Measurements from ENCODE around the gene LMO2.

Gene LMO2

DNA sequence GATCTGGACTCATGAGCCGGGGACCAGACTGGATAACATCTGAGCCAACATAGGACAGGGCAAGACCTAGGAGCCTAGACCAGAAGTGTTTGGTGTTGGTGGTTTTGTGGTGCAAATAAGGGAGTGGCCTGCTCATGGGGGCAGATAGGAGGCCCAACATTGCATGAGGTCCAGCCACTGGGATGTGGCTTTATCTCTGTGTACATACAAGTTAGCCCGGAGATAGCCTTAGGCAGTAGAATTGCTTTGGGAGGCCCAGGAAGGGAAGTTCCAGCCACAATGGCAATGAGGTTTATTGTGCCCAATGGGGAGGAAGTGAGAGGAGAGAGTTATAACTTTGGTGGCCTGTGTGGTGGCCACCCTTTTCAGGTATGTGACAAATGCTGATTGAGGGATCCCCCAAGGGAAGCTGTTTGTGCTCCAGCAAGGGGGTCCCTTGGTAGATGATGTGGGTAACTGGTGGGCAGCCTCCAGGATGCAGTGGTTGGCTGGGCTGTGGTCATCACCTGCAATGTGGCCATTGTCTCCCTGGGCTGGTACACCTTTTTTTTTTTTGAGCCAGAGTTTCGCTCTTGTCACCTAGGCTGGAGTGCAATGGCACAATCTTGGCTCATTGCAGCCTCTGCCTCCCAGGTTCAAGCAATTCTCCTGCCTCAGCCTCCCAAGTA is 6.4 kb downstream of the LMO2 start:
- peak; percentile 96 for DNase-seq

DNA sequence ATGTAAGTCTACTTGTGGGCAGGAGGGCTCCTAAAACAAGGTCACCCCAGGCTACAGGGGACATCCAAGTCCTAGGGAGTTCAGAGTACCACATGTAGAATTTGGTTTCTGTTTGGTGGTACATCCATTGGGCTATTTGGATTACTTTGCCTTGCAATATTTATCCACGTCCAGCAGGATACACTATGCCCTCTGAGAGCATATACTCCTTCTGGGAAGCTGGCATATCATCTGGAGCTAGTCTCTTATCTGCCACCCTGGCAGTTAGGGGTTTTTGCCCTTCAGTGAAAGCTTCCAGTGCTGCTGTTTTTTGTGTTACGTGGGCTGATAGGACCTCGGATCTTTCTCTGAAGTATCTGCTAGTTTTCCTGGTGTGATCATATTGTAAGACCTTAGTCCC is 7.3 kb downstream of the LMO2 start:
- DNase-seq = no peak

GRCh38 chr11:33884035-33884434 is 7.8 kb downstream of the LMO2 start:
- DNase-seq = no peak

DNA sequence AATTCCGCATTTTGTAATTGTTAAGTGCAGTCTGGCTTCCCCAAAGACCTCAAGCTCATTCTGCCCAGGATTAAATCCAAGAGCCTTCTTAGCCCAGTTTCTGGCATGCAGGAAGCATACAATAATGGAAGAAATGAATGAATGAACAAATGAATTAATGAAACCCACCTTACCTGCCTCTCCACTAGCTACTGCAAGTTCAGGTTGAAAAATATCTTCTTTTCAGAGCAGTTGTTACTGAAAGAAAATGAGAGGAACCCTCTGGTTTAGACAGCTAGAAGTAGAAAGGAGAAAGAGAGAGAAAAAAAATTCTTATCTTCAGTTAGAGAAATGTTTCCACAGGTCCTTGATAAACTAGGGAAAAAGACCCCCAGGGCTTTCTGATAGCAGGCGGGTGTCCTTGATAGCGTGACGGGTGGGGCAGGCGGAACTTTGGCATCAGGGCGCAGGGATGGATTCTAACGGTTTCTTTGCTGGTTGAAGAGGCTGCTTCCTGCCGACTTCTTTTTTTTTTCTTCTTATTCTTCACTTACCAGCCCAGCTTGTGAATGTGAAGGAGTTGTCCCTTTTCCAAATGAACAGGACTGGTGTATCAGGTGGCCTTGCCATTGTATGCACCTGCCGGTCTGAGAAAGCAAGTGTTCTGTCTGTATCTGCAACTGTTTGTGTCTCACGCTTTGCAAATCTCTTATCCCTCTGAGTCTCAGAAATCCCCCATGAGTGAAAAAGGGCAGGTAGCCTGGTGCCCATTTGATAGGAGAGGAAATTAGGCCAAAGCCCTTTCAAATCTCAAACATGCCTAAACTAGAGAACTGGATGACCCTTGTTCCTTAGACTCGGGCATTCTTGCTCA is 10.0 kb downstream of the LMO2 start:
- no peak for DNase-seq

- DNase-seq = no peak
Observed at GRCh38 chr11:33880979-33881378, 10.9 kb downstream of the LMO2 start.

DNA sequence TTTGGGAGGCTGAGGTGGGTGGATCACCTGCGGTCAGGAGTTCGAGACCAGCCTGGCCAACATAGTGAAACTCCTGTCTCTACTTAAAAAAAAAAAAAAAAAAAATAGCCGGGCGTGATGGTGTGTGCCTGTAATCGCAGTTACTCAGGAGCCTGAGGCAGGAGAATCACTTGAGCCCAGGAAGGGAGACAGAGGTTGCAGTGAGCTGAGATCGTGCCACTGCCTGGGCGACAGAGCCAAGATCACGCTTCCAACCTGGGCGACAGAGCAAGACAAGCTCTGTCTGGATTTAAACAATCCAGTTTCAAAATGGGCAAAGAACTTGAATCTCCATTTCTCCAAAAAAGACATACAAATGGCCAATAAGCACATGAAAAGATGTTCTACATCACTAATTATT is 12.5 kb downstream of the LMO2 start:
- DNase-seq = no peak

DNA sequence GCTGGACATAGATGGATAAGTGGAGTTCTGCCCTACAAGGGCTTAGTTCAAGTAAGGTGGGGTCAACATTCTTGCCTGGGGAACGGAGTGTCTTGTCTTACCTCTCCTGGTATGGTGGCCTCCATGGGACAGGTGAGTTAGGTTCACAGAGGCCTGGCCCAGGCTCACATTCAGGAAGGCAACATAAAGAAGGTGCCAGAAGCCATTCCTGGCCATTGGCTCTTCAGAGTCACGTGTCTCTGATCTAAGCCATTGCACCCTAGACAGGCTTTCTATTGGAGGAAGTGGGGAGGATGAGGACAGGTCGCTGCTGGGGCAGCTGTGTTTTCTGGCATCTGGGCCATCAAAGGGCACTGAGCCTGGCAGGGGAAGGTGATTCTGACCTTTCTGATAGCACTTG is 14.8 kb downstream of the LMO2 start:
- no peak for DNase-seq

DNA sequence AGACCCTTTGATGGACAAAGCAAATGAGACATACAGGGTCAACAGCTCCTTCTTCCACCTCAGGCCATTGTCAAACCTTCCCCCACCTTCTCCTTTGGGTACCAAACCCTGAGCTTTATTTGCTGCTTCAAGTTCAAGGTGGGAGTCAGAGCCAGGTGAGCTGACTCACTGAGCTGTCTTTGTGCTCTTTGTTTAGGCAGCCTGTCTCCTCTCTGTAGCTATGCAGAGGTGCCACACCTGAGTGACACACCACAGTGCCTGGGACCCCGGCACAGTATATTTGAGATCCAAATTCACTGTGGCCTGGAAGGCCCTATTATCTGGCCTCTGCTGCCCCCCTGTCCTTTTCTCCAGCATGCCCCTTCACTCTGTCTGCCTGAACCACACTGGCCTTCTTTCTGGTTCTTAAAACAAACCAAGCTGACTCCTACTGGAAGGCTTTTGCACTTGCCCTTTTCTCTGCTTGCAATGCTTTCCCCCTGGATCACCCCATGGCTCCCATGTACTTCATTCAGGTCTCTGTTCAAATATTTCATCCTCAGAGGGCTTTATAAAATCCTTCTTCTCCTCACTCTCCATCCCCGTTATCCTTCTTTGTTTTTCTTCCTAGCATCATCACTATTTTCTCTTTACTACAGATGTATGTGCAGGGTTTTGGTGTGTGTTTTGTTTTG is 16.1 kb downstream of the LMO2 start:
- DNase-seq = no peak

DNA sequence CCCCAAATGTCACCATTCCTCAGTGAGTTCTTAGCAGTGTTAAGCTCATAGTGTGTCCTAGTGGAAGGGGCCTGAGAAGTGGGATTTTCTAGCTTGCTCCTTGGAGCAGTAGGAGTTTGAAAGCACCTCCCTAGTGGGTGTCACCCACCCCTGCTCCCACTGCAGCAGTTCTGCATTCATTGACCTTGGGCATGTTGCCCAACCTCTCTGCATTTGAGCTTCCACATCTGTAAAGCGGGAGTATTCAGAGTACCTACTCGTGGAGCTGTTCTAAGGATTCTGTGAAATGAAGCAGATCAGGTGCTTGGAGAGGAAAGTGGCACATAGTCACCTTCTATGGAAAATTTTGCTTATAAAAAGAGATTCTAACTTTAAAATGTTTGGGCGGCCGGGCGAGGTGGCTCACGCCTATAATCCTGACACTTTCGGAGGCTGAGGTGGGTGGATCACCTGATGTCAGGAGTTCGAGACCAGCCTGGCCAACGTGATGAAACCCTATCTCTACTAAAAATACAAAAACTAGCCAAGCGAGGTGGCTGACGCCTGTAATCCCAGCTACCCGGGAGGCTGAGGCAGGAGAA is 16.9 kb downstream of the LMO2 start:
- DNase-seq = peak; percentile 44

- peak; percentile 35 for DNase-seq
Observed at GRCh38 chr11:33874433-33874832, 17.4 kb downstream of the LMO2 start.

DNA sequence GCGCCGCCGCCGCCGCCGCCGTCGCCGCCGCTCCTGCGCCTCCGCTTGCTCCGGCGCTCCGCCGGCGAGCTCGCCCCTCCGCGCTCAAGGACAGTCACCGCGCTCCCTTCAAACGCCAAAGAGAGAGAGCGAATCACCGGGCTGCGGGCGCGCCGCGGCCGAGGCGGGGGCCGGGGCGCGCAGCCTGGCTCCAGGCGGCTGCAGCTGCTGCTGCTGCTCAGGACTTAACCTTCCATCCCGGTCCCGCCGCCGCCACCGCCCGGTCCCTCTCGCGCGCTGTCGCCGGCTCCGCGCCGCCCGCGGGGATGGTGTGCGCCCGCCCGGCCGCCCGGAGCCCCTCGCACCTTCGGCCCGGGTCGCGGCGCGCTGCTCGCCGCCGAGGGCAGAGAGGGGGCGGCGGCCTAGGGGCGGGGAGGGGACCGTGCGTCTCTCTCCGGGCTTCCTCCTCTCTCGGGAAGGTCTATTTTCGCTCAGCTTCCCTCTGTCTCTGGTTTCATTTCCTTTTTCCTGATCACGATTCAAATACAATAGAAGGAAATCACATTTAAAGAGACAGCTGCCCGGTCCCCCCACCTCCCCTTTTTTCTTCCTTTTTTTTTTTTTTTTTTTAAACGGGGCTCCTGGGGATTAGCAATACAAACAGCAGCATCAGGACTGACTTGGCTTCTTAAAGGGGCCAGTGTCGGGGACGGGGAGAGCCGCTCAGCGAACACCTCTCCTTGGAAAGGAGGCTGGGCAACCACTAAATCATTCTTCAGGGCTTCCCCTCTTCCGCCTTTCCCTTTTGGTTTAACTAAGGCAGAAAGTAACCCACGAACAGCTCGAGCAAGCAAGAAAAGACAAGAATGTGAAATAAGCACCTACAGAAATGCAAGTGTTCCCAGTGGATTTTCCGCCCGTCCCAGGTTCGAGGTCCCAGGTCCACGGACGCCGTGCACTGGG is 22.1 kb downstream of the LMO2 start:
- peak; percentile 99 for DNase-seq

DNA sequence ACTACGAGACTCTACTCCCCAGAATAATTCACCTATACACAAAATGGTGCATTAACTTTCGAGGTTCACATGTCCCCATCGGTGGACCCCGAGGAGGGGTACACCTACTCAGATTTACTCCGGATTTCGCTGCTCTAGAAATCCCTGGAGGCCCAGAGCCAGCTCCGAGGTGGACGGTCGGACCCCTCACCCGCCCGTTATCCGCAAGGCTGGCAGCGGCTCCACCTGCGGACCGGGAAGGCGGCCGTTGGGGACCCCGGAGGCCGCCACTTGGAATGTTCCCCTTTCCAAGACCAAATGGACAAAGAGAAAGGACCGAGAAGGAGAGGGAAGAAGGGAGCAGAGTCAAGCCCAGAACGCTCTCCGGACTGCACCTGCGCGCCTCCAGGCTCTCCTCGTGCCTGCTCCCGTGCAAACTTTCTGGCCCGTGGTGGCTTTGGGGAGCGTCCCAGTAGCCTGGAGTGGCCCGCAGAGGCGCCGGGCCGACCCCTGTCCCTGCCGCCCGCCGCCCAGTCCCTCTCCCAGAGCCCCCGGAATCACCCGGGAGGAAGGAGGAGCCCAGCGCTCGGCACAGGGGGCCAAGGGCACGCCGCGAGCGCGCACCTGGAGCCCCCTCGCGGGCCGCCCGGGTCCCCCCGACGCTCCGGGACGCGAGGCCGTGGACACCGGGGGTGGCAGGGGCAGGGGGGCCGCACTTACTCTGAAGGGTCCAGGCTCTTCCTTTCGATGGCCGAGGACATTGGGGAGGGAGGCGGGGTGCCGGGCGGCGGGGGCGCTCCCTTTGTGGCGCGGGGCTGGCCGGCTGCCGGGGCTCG is 23.0 kb downstream of the LMO2 start:
- no peak for DNase-seq

- peak; percentile 33 for DNase-seq
Observed at GRCh38 chr11:33867996-33868646, 23.8 kb downstream of the LMO2 start.

GRCh38 chr11:33867561-33867960 is 24.3 kb downstream of the LMO2 start:
- DNase-seq = peak; percentile 80

GRCh38 chr11:33866936-33867335 is 24.9 kb downstream of the LMO2 start:
- DNase-seq = peak; percentile 14

DNA sequence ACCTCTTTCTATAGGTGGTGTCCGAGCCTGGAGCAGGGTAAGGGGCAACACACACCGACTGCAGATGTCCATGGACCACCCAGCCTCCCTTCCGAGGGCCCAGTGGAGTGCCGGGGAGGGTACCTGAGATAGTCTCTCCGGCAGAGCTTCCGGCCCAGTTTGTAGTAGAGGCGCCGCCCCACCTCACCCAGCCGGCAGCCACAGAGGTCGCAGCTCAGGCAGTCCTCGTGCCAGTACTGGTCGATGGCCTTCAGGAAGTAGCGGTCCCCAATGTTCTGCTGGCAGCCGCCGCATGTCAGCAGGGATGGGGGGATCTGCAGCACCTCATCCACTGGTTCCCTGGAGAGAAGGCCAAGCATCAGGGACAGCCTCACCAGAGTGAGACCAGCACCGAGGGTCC is 27.4 kb downstream of the LMO2 start:
- DNase-seq = no peak

- no peak for DNase-seq
Observed at GRCh38 chr11:33863418-33864172, 28.3 kb downstream of the LMO2 start.

GRCh38 chr11:33861941-33862589 is 29.8 kb downstream of the LMO2 start:
- no peak for DNase-seq

DNA sequence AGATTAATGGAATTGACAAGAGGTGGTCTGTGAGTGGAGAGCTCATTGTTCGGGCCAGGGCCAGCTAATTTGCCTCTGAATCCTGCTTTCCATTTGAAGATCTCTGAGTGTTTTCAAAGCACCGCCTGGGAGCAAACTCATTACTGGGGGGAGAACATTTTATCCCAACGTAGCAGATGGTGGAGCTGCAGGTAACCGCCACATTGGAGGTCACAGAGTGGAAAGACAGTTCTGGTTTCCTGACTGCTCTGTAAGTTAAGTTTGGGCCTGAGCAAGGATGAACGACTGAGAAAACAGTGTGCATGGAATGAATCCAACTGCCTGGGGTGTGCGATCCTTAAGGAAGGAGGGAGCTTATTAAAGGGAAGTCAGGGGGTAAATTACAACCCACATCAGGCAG is 30.5 kb downstream of the LMO2 start:
- no peak for DNase-seq

- no peak for DNase-seq
Observed at GRCh38 chr11:33860926-33861325, 30.9 kb downstream of the LMO2 start.

Data from MV-4-11 (cell line).